ENCODE results near the gene PRKN. TPM values are rescaled to one million over a fixed set of nuclear protein-coding genes. Genes with fewer than 3 reads are reported as not detected.

PRKN gene
- total RNA-seq, 1 donor from 2014 or later = 0.79 TPM

- Histone ChIP-seq H3K4me3 (ENCODE audit: low read depth, low read length) (no peak overlapping the region), H3K27me3 (ENCODE audit: control insufficient read depth, insufficient read depth, low read length) (no peaks in the 10 kb centered on the region), H3K36me3 (ENCODE audit: control insufficient read depth, insufficient read depth, low read length) (no peaks in the 10 kb centered on the region)
- TF ChIP-seq, protein P1, sequence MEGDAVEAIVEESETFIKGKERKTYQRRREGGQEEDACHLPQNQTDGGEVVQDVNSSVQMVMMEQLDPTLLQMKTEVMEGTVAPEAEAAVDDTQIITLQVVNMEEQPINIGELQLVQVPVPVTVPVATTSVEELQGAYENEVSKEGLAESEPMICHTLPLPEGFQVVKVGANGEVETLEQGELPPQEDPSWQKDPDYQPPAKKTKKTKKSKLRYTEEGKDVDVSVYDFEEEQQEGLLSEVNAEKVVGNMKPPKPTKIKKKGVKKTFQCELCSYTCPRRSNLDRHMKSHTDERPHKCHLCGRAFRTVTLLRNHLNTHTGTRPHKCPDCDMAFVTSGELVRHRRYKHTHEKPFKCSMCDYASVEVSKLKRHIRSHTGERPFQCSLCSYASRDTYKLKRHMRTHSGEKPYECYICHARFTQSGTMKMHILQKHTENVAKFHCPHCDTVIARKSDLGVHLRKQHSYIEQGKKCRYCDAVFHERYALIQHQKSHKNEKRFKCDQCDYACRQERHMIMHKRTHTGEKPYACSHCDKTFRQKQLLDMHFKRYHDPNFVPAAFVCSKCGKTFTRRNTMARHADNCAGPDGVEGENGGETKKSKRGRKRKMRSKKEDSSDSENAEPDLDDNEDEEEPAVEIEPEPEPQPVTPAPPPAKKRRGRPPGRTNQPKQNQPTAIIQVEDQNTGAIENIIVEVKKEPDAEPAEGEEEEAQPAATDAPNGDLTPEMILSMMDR (IDR thresholded peaks at IDR 0.05; ENCODE audit: insufficient read depth, low read length, severe bottlenecking) = no peak
- no peak for DNase-seq (ENCODE audit: low read depth)
- FAIRE-seq = no peak
Measured at GRCh38 chr6:161921602-161922395, 805.8 kb downstream of the PRKN start.

DNA sequence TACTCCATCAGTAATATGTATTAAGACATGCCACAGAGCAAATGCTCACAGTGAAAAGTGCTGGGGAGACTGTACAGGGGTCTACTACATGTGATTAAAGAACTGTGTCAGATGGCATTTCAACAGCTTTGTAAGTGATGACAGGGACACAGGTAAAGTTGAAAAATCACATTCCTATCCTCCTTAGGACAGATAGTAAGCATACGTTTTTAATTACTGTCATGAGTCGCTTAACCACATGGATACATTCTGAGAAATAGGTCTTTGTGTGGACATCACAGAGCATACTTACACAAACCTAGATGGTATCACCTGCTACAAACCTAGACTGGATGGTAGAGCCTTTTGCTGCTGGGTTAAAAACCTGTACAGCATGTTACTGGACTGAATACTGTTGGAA, 807.9 kb downstream of the PRKN start:
- Histone ChIP-seq H3K36me3 (ENCODE audit: control insufficient read depth, insufficient read depth, low read length) (no peaks in the 10 kb centered on the region), H3K4me3 (ENCODE audit: low read depth, low read length) (no peak overlapping the region), H3K27me3 (ENCODE audit: control insufficient read depth, insufficient read depth, low read length) (no peaks in the 10 kb centered on the region)
- no peak for FAIRE-seq
- TF ChIP-seq, protein P1 (IDR thresholded peaks at IDR 0.05; ENCODE audit: insufficient read depth, low read length, severe bottlenecking) = no peak
- no peak for DNase-seq (ENCODE audit: low read depth)

DNA sequence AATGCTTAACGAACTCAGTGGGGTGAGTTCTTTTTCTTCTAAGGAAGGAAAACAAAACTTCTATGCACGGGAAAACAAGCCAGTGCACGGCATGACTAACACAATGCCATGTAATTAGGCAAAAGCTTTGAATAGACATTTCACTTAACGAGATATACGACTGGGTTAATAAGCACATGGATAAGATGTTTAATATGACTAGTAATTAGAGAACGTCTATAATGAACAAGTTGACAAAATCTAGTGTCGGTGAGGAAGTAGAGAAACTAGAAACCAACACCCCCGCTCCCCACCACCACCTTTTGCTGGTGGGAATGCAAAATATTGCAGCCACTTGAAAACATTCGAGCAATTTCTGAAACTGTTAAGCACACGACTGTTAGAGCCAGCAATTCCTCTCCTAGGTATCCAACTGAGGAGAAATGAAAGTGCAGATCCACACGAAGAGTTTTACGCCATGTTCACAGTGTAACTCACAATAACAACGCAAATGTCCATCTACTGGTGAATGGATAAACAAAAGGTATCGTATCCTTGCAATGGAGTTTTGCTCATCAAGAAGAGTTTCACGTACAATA, 808.8 kb downstream of the PRKN start:
- Histone ChIP-seq H3K27me3 (ENCODE audit: control insufficient read depth, insufficient read depth, low read length) (no peaks in the 10 kb centered on the region), H3K4me3 (ENCODE audit: low read depth, low read length) (no peak overlapping the region), H3K36me3 (ENCODE audit: control insufficient read depth, insufficient read depth, low read length) (no peaks in the 10 kb centered on the region)
- DNase-seq (ENCODE audit: low read depth) (no peak), FAIRE-seq (no peak)
- TF ChIP-seq, protein P1 (IDR thresholded peaks at IDR 0.05; ENCODE audit: insufficient read depth, low read length, severe bottlenecking) = no peak

- TF ChIP-seq, protein P1 (IDR thresholded peaks at IDR 0.05; ENCODE audit: insufficient read depth, low read length, severe bottlenecking) = no peak
- FAIRE-seq (no peak), DNase-seq (ENCODE audit: low read depth) (peak; percentile 21)
- H3K4me3 ChIP-seq (ENCODE audit: low read depth, low read length) = no peak overlapping the region
- H3K27me3 ChIP-seq (ENCODE audit: control insufficient read depth, insufficient read depth, low read length) = no peaks in the 10 kb centered on the region
- no peaks in the 10 kb centered on the region for H3K36me3 ChIP-seq (ENCODE audit: control insufficient read depth, insufficient read depth, low read length)
Measured at GRCh38 chr6:161918109-161918531, 809.4 kb downstream of the PRKN start.

GRCh38 chr6:161917645-161918044, 809.9 kb downstream of the PRKN start:
- no peak for DNase-seq (ENCODE audit: low read depth)
- no peak for FAIRE-seq
- no peak overlapping the region for H3K4me3 ChIP-seq (ENCODE audit: low read depth, low read length)
- H3K36me3 ChIP-seq (ENCODE audit: control insufficient read depth, insufficient read depth, low read length) = no peaks in the 10 kb centered on the region
- TF ChIP-seq, protein P1 (IDR thresholded peaks at IDR 0.05; ENCODE audit: insufficient read depth, low read length, severe bottlenecking) = no peak
- no peaks in the 10 kb centered on the region for H3K27me3 ChIP-seq (ENCODE audit: control insufficient read depth, insufficient read depth, low read length)

Data from bronchial epithelial cell (primary cell).